ENCODE data around the gene GPC2.
"Not testable (repeated sequence)": the region's sequence is repeated elsewhere in the genome, so short reads cannot be mapped to it uniquely, and the experiment has no call there.

DNA sequence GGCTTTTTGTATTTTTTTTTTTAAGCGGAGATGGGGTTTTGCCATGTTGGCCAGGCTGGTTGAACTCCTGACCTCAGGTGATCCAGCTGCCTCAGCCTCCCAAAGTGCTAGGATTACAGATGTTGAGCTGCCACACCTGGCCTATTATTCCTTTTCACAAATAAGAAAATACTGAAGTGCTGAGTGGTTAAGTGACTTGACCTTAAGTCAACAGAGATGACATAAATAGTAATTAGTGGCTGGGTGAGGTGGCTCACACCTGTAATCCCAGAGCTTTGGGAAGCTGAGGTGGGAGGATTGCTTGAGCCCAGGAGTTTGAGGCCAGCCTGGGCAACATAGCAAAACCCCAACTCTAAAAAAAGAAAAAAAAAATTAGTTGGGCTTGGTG is 47.0 kb downstream of the GPC2 start:
- TF ChIP-seq, protein P1, sequence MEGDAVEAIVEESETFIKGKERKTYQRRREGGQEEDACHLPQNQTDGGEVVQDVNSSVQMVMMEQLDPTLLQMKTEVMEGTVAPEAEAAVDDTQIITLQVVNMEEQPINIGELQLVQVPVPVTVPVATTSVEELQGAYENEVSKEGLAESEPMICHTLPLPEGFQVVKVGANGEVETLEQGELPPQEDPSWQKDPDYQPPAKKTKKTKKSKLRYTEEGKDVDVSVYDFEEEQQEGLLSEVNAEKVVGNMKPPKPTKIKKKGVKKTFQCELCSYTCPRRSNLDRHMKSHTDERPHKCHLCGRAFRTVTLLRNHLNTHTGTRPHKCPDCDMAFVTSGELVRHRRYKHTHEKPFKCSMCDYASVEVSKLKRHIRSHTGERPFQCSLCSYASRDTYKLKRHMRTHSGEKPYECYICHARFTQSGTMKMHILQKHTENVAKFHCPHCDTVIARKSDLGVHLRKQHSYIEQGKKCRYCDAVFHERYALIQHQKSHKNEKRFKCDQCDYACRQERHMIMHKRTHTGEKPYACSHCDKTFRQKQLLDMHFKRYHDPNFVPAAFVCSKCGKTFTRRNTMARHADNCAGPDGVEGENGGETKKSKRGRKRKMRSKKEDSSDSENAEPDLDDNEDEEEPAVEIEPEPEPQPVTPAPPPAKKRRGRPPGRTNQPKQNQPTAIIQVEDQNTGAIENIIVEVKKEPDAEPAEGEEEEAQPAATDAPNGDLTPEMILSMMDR (IDR thresholded peaks at IDR 0.05), result not testable (repeated sequence)
- not testable (repeated sequence) for TF ChIP-seq POLR2A (IDR thresholded peaks at IDR 0.05)

Data from lower leg skin (tissue), 3 donors.